Body of pancreas (tissue), 4 donors: ENCODE measurements around the gene SBF2.

ENCODE experiments used
- POLR2A ChIP-seq, 3 donors: fragments of 450-650 bp; IDR thresholded peaks; one replicate each; pipeline ENCODE4 v1.6.1; 2016; ENCODE audit warnings: antibody characterized with exemption in 3 of 3, mild to moderate bottlenecking in 2 of 3
- TF ChIP-seq, protein P1 (sequence below), 7 experiments: fragments of 450-650 bp in 4 of 7; fragments of 200-600 bp in 3 of 7; sonication (generic) in 3 of 7; IDR thresholded peaks; one replicate each; pipeline ENCODE4 v1.5.1; 2016 to 2019; ENCODE audit warnings: antibody characterized with exemption in 7 of 7

DNA sequence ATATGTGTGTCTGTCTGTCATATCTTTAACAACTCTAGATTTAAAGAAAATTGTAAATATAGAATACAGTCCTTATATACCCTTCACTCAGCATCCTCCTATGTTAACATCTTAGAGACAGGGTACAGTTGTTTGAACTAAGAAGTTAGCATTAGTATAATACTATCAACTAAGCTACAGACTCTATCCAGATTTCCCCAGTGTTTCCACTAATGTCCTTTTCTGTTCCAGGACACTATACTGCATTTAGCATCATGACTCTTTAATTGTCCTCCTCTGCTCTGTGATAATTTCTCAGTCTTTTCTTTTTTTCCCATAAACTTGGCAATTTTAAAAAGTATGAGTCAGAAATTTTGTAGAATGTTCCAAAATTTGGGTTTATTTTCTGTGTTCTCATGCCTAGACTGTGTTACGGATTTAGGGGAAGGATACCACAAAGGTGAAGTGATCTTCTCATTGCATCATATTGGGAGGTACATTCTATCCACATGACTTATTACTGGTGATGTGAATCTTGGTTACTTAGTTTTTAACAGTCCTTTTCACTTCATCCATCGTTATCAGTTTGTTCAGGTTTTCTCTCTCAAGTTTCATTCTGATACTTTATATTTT is 168.4 kb downstream of the SBF2 start:
- TF ChIP-seq, protein P1, sequence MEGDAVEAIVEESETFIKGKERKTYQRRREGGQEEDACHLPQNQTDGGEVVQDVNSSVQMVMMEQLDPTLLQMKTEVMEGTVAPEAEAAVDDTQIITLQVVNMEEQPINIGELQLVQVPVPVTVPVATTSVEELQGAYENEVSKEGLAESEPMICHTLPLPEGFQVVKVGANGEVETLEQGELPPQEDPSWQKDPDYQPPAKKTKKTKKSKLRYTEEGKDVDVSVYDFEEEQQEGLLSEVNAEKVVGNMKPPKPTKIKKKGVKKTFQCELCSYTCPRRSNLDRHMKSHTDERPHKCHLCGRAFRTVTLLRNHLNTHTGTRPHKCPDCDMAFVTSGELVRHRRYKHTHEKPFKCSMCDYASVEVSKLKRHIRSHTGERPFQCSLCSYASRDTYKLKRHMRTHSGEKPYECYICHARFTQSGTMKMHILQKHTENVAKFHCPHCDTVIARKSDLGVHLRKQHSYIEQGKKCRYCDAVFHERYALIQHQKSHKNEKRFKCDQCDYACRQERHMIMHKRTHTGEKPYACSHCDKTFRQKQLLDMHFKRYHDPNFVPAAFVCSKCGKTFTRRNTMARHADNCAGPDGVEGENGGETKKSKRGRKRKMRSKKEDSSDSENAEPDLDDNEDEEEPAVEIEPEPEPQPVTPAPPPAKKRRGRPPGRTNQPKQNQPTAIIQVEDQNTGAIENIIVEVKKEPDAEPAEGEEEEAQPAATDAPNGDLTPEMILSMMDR (IDR thresholded peaks at IDR 0.05), result no peak
- TF ChIP-seq POLR2A (IDR thresholded peaks at IDR 0.05), result no peak
